AML-193 (cell line): Measurements from ENCODE around the gene RAC2.

Experiments
- DNase-seq, 2 experiments: peaks; one replicate each; lab custom pipeline; 2025; lab: John Stamatoyannopoulos, UW

The RAC2 gene

GRCh38 chr22:37275622-37276021, 31.6 kb upstream of the RAC2 start:
- DNase-seq, result no peak

DNA sequence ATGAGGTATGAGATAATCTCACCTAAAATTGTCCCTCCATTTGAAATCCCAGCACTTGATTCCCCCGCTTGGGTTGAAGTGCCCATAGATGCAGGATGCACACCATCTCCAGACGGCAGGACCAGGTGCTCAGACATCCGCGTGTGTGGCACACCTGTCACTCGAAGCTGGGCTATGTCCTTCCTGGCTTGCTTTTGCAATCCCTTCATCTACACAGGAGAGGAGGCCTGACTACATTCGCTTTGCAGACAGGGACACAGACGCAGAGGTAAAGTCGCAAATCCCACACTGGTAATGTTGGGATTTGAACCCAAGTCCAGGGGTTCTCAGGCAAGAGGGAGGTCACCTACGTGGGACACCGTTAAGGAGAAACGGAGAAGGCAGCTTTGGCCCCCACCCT, 31.1 kb upstream of the RAC2 start:
- no peak for DNase-seq

GRCh38 chr22:37274380-37274862, 30.4 kb upstream of the RAC2 start:
- DNase-seq, result peak; percentile 50 to 62

- DNase-seq, result no peak
Observed at GRCh38 chr22:37273846-37274225, 29.8 kb upstream of the RAC2 start.

GRCh38 chr22:37273126-37273845, 29.2 kb upstream of the RAC2 start:
- no peak for DNase-seq

DNA sequence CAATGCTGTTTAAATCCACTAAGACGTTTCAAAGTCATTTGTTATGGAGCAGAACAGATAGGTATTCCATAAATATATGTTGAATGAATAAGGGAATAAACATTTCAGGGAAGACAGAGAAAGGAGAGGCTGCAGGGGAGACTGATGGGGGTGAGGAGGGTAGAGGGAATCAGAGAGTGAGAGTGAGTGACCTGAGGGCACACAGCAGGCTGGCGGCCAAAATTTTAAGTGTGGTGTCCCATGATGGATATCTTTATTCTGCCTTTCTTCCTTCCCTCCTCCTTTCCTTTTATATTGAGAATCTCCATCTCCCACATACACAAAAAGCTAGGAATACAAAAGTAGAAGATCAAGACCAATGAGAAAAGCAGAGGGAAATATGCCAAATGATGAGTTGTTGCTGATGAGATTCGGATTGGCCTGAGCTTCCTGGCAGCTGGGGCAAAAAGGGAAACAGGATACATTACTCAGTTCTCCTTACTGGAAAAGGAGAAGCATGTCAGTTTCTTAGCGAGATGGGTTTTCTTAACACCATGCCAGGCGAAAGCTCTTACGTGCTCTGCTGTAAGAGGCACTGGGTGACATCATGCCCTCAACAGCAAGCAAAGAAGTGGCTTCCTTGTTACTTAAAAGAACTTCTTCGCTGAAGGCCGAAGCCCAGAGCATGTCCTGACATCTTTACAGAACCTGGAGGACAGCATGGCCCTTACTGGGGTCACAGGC, 27.0 kb upstream of the RAC2 start:
- DNase-seq, result peak; percentile 12 to 55

- DNase-seq, result peak; percentile 50 to 69
Observed at GRCh38 chr22:37269936-37270678, 26.0 kb upstream of the RAC2 start.

DNA sequence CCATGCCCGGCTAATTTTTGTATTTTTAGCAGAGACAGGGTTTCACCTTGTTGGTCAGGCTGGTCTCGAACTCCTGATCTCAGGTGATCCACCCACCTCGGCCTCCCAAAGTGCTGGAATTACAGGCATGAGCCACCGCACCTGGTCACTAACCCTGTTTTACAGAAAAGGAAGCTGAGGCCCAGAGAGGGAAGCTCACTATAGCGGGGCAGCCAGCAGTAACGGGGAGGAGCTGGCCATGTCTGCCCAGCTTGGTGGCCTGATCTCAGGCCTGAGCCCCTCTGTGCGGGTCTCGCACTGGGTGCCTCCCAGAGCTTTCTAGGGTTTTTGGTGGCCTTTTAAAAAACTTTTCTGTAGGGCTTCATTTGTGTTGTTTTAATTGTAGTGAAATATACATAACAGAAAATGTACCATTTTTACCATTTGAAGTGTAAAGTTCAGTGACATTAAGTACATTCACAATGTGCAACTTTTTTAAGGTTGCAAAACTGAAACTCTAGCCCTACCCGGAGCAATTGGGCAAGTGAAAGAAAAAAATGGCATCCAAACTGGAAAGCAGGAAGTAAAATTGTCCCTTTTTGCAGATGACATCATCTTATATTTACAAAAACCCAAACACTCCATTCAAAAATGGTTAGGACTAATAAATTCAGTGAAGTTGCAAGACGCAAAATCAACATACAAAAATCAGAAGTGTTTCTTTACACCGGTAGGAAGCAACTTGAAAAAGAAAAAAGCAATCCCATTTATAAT, 23.8 kb upstream of the RAC2 start:
- peak; percentile 87 for DNase-seq

- peak in 1 of 2 experiments; percentile 7 for DNase-seq
Observed at GRCh38 chr22:37267135-37267587, 23.1 kb upstream of the RAC2 start.

DNA sequence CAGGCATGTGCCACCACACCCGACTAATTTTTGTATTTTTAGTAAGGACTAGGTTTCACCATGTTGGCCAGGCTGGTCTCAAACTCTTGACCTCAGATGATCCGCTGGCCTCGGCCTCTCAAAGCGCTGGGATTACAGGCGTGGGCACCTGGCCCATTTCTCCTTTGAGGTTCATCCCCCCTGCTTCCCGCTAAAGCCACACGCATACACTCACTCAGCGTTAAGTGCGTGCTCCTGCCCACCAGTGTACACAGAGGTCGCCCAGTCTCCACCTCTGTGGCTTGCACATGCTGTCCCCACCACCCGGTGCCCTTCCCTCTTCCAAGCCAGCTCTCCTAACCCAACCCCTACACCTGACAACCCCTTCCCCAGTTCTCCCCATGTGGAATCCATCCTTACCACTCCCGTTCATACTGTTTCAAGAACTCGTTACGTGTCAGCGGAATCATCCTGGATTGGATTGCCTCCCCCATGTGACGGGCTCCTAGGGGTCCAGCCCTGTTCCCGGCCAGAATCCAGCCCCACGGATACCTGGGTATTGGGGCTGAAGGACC, 22.6 kb upstream of the RAC2 start:
- DNase-seq, result no peak

- DNase-seq, result no peak
Observed at GRCh38 chr22:37263966-37264887, 20.2 kb upstream of the RAC2 start.

- DNase-seq, result no peak
Observed at GRCh38 chr22:37262346-37262745, 18.3 kb upstream of the RAC2 start.

DNA sequence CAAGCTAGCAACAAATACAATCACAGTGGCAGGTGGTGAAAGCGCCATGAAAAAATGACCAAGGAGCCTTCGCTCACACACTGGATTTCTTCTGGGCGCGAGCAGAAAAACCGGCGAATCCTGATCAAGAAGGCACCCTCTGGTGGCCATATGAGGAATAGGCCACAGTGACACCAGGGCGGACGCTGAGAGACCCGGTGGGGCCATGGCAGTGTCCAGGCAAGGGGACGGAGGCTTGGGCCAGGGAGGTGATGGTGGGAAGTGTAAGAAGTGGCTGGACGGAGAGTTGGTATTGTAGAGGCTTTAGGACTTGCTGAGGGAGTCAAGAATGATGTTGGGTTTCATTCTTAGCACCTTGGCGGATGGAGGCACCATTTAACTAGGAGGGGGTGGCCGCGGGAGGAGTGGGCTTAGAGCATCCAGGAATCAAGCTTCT, 16.9 kb upstream of the RAC2 start:
- DNase-seq, result peak; percentile 55 to 74

GRCh38 chr22:37260155-37260795, 16.2 kb upstream of the RAC2 start:
- DNase-seq, result no peak

GRCh38 chr22:37259540-37260029, 15.5 kb upstream of the RAC2 start:
- peak; percentile 62 to 67 for DNase-seq

GRCh38 chr22:37258753-37259401, 14.8 kb upstream of the RAC2 start:
- no peak for DNase-seq

GRCh38 chr22:37258005-37258752, 14.1 kb upstream of the RAC2 start:
- no peak for DNase-seq

DNA sequence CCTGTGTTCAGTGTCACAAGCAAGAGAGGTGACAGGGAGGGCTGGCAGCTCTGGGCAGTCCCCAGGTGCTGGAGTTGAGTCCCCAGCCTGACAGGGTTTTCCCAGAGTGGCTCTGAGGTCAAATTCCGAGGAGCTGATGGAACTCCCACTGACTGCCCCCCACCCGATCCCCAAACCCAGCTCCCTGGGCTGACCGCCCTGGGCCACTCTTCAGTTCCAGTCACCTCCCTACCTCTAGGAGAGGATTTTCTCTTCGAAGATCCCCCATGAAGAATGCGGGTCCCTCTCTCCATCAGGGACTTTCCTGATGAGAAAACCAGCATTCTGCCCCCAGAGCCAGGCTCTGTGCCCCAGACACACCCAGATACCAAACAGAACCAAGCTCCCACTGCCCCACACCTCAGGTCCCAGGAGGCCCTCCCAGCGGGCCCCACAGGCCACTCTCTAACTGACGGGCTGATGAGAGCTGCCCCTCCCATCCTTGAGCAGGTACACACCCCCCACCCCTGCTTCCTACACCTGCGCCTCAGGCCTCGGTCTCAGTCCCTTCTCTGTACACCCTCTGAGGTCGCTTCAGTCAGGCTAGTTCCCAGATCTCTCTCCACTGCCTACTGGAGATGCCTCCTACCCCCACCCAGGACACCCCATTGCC, 12.1 kb upstream of the RAC2 start:
- DNase-seq, result no peak
